Measurements from ENCODE around the gene EML2.

EML2 gene

GRCh38 chr19:45591004-45591637 lies 48.1 kb downstream of the EML2 start:
- H3K4me3 ChIP-seq (ENCODE audit: low read depth in 1 of 5, low read length in 5 of 5): no peak overlapping the region
- H3K27ac ChIP-seq (ENCODE audit: low read depth, low read length): peak overlapping the region; percentile 80
- H3K9ac ChIP-seq (ENCODE audit: low read length in 5 of 5): no peak overlapping the region
- peaks cover 0 to 19% (median 13%) of the 10 kb centered on the region in 5 donors for H3K36me3 ChIP-seq (ENCODE audit: control insufficient read depth in 5 of 5, insufficient read depth in 5 of 5, low read length in 5 of 5)
- H3K9me3 ChIP-seq (ENCODE audit: control insufficient read depth in 5 of 5, low read length in 5 of 5): no peaks in the 10 kb centered on the region
- peaks cover 0 to 26% (median 5%) of the 10 kb centered on the region in 5 donors for H3K4me1 ChIP-seq (ENCODE audit: control insufficient read depth in 5 of 5, insufficient read depth in 5 of 5, low read length in 5 of 5)
- H3K27me3 ChIP-seq (ENCODE audit: control insufficient read depth in 5 of 5, insufficient read depth in 4 of 5, low read length in 5 of 5): peaks cover 13 to 22% (median 17%) of the 10 kb centered on the region in 5 donors

GRCh38 chr19:45590300-45591003 lies 48.7 kb downstream of the EML2 start:
- Histone ChIP-seq H3K9me3 (ENCODE audit: control insufficient read depth in 5 of 5, low read length in 5 of 5) (no peaks in the 10 kb centered on the region), H3K4me3 (ENCODE audit: low read depth in 1 of 5, low read length in 5 of 5) (no peak overlapping the region), H3K27me3 (ENCODE audit: control insufficient read depth in 5 of 5, insufficient read depth in 4 of 5, low read length in 5 of 5) (peaks cover 13 to 17% (median 17%) of the 10 kb centered on the region in 5 donors), H3K27ac (ENCODE audit: low read depth, low read length) (no peak overlapping the region), H3K36me3 (ENCODE audit: control insufficient read depth in 5 of 5, insufficient read depth in 5 of 5, low read length in 5 of 5) (peaks cover 0 to 19% (median 13%) of the 10 kb centered on the region in 5 donors), H3K9ac (ENCODE audit: low read length in 5 of 5) (no peak overlapping the region), H3K4me1 (ENCODE audit: control insufficient read depth in 5 of 5, insufficient read depth in 5 of 5, low read length in 5 of 5) (peaks cover under 1 to 22% (median 4%) of the 10 kb centered on the region in 5 donors)

- Histone ChIP-seq H3K4me1 (ENCODE audit: control insufficient read depth in 5 of 5, insufficient read depth in 5 of 5, low read length in 5 of 5) (peaks cover 6 to 25% (median 10%) of the 10 kb centered on the region in 5 donors), H3K4me3 (ENCODE audit: low read depth in 1 of 5, low read length in 5 of 5) (no peak overlapping the region), H3K27ac (ENCODE audit: low read depth, low read length) (no peak overlapping the region), H3K9ac (ENCODE audit: low read length in 5 of 5) (no peak overlapping the region), H3K27me3 (ENCODE audit: control insufficient read depth in 5 of 5, insufficient read depth in 4 of 5, low read length in 5 of 5) (peaks cover 13 to 19% (median 17%) of the 10 kb centered on the region in 5 donors), H3K9me3 (ENCODE audit: control insufficient read depth in 5 of 5, low read length in 5 of 5) (peaks cover 0 to 2% (median 0%) of the 10 kb centered on the region in 5 donors), H3K36me3 (ENCODE audit: control insufficient read depth in 5 of 5, insufficient read depth in 5 of 5, low read length in 5 of 5) (peaks cover 0 to 19% (median 13%) of the 10 kb centered on the region in 5 donors)
Measured at GRCh38 chr19:45589768-45590167, 49.4 kb downstream of the EML2 start.

DNA sequence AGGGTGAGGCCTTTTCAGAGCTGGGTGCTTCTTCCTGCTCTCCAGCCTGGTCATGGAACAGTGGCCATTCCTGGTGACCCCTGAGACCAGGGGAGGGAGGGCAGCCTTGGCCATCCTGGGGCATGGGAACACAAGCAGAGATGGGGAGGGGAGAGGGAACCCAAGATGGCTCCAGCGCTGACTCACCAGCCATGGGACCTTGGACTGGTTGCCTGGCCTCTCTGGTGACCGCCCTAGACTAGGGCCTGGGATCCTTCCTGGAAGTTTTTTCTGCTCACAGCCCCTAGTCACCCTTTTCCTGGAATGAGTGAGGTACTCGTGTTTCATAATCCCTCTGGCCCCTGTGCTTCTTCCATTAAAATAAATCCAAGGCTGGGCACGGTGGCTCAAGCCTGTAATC lies 51.3 kb downstream of the EML2 start:
- H3K9me3 ChIP-seq (ENCODE audit: control insufficient read depth in 5 of 5, low read length in 5 of 5): peaks cover 0 to 2% (median 0%) of the 10 kb centered on the region in 5 donors
- H3K27me3 ChIP-seq (ENCODE audit: control insufficient read depth in 5 of 5, insufficient read depth in 4 of 5, low read length in 5 of 5): peaks cover 13 to 23% (median 15%) of the 10 kb centered on the region in 5 donors
- peaks cover 0 to 19% (median 13%) of the 10 kb centered on the region in 5 donors for H3K36me3 ChIP-seq (ENCODE audit: control insufficient read depth in 5 of 5, insufficient read depth in 5 of 5, low read length in 5 of 5)
- peaks cover 12 to 30% (median 16%) of the 10 kb centered on the region in 5 donors for H3K4me1 ChIP-seq (ENCODE audit: control insufficient read depth in 5 of 5, insufficient read depth in 5 of 5, low read length in 5 of 5)
- H3K9ac ChIP-seq (ENCODE audit: low read length in 5 of 5): peak overlapping the region in 1 of 5 donors; percentile 4
- peak overlapping the region; percentile 37 for H3K27ac ChIP-seq (ENCODE audit: low read depth, low read length)
- no peak overlapping the region for H3K4me3 ChIP-seq (ENCODE audit: low read depth in 1 of 5, low read length in 5 of 5)

GRCh38 chr19:45585158-45585577 lies 54.0 kb downstream of the EML2 start:
- peak overlapping the region; percentile 68 to 96 (median 86) for H3K4me3 ChIP-seq (ENCODE audit: low read depth in 1 of 5, low read length in 5 of 5)
- H3K9me3 ChIP-seq (ENCODE audit: control insufficient read depth in 5 of 5, low read length in 5 of 5): peaks cover 0 to 2% (median 0%) of the 10 kb centered on the region in 5 donors
- H3K27ac ChIP-seq (ENCODE audit: low read depth, low read length): peak overlapping the region; percentile 92
- H3K27me3 ChIP-seq (ENCODE audit: control insufficient read depth in 5 of 5, insufficient read depth in 4 of 5, low read length in 5 of 5): peaks cover 0 to 7% (median 0%) of the 10 kb centered on the region in 5 donors
- peak overlapping the region; percentile 64 to 99 (median 72) for H3K9ac ChIP-seq (ENCODE audit: low read length in 5 of 5)
- peaks cover 0 to 5% (median 0%) of the 10 kb centered on the region in 5 donors for H3K36me3 ChIP-seq (ENCODE audit: control insufficient read depth in 5 of 5, insufficient read depth in 5 of 5, low read length in 5 of 5)
- peaks cover 12 to 17% (median 13%) of the 10 kb centered on the region in 5 donors for H3K4me1 ChIP-seq (ENCODE audit: control insufficient read depth in 5 of 5, insufficient read depth in 5 of 5, low read length in 5 of 5)

DNA sequence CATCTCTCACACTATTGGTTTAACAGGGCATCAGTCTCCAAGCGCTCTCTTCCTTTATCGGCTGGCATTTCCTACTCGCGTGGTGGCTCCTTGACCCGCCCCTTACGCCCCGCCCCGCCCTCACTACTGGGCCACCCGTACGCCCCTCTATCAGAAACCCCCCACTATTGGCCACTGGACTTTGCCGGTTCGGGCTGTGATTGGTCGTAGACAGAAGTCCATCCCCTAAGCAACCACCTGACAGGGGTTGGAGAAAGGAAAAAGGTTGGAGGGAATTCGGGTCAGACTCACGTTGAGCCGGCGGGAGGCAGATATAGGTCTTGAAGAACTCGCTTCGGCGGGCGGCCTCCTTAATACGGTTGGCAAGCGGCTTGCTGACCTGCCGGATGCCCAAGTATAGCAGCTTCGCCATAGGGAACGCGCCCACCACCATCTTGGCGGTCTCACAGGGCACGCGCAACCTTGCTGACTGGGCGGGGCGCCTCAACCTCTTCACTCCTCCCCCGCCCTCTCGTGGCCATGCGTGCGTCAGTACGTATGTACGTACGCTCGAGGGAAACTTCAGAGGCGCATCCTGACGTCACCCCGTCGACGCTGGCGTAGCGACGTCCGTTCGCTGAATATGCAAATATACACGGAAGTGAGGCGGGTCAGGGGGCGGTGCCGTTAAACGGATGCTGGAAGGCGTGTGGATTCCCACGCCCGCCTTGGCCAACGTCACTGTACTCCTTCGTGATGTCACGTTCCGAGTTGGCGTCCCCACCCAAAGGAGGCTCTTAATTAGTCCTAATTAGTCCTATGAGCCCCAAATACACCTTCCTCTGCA lies 54.7 kb downstream of the EML2 start, which contains the start of gene OPA3:
TSS of gene OPA3 (minus strand) at position 471 of the 826 bp plus-strand sequence. CDS start at position 433, 38 bp downstream.
- Histone ChIP-seq H3K4me3 (ENCODE audit: low read depth in 1 of 5, low read length in 5 of 5) (peak within 1 kb of the TSS; percentile 76 to 97 (median 89)), H3K4me1 (ENCODE audit: control insufficient read depth in 5 of 5, insufficient read depth in 5 of 5, low read length in 5 of 5) (peaks cover 12 to 17% (median 13%) of the 10 kb centered on the region in 5 donors), H3K9ac (ENCODE audit: low read length in 5 of 5) (peak within 1 kb of the TSS; percentile 89 to 99 (median 94)), H3K27me3 (ENCODE audit: control insufficient read depth in 5 of 5, insufficient read depth in 4 of 5, low read length in 5 of 5) (peaks cover 0 to 7% (median 0%) of the 10 kb centered on the region in 5 donors), H3K27ac (ENCODE audit: low read depth, low read length) (peak within 1 kb of the TSS; percentile 92), H3K36me3 (ENCODE audit: control insufficient read depth in 5 of 5, insufficient read depth in 5 of 5, low read length in 5 of 5) (peaks cover 0 to 2% (median 0%) of the 10 kb centered on the region in 5 donors), H3K9me3 (ENCODE audit: control insufficient read depth in 5 of 5, low read length in 5 of 5) (peaks cover 0 to 2% (median 0%) of the 10 kb centered on the region in 5 donors)

DNA sequence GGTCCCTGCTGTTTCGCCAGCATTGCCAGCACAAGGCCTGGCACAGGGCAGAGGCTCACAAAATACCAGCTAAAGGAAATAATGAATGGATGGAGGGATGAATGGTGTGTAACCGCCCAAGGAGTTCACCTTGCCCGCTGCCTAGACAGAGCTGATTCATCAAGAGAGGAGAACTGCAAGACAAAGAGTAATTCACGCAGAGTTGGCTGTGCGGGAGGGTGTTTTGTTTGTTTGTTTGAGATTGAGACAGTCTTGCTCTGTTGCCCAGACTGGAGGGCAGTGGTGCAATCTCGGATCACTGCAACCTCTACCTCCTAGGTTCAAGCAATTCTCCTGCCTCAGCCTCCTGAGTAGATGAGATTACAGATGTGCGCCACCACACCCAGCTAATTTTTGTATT lies 57.6 kb downstream of the EML2 start:
- Histone ChIP-seq H3K4me1 (ENCODE audit: control insufficient read depth in 5 of 5, insufficient read depth in 5 of 5, low read length in 5 of 5) (peaks cover 12 to 20% (median 17%) of the 10 kb centered on the region in 5 donors), H3K36me3 (ENCODE audit: control insufficient read depth in 5 of 5, insufficient read depth in 5 of 5, low read length in 5 of 5) (no peaks in the 10 kb centered on the region), H3K4me3 (ENCODE audit: low read depth in 1 of 5, low read length in 5 of 5) (no peak overlapping the region), H3K9ac (ENCODE audit: low read length in 5 of 5) (no peak overlapping the region), H3K9me3 (ENCODE audit: control insufficient read depth in 5 of 5, low read length in 5 of 5) (peaks cover 0 to 2% (median 0%) of the 10 kb centered on the region in 5 donors), H3K27ac (ENCODE audit: low read depth, low read length) (no peak overlapping the region), H3K27me3 (ENCODE audit: control insufficient read depth in 5 of 5, insufficient read depth in 4 of 5, low read length in 5 of 5) (peaks cover 0 to 7% (median 0%) of the 10 kb centered on the region in 5 donors)

DNA sequence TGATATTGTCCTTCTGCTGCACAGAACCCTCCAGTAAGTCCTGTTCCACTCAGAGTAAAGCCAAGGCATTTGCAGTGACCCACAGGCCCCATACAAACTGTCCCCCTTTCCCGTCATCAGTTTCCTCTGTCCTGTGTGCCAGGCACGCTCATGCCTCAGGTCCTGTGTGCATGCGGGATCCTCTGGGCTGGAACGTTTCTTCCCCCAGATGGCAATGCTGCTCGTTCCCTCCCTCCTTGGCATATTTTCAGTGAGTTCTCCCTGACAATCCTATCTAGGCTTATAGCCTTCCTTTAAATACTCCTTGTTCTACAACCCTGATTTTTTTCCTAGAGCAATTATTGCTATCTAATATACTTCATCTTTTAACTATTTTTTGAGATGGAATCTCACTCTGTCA lies 60.3 kb downstream of the EML2 start:
- Histone ChIP-seq H3K27me3 (ENCODE audit: control insufficient read depth in 5 of 5, insufficient read depth in 4 of 5, low read length in 5 of 5) (no peaks in the 10 kb centered on the region), H3K9ac (ENCODE audit: low read length in 5 of 5) (peak overlapping the region in 1 of 5 donors; percentile 41), H3K4me3 (ENCODE audit: low read depth in 1 of 5, low read length in 5 of 5) (no peak overlapping the region), H3K9me3 (ENCODE audit: control insufficient read depth in 5 of 5, low read length in 5 of 5) (no peaks in the 10 kb centered on the region), H3K36me3 (ENCODE audit: control insufficient read depth in 5 of 5, insufficient read depth in 5 of 5, low read length in 5 of 5) (no peaks in the 10 kb centered on the region), H3K4me1 (ENCODE audit: control insufficient read depth in 5 of 5, insufficient read depth in 5 of 5, low read length in 5 of 5) (peaks cover 0 to 11% (median 10%) of the 10 kb centered on the region in 5 donors), H3K27ac (ENCODE audit: low read depth, low read length) (no peak overlapping the region)

GRCh38 chr19:45577111-45577905 lies 61.9 kb downstream of the EML2 start:
- H3K9me3 ChIP-seq (ENCODE audit: control insufficient read depth in 5 of 5, low read length in 5 of 5): no peaks in the 10 kb centered on the region
- H3K27ac ChIP-seq (ENCODE audit: low read depth, low read length): no peak overlapping the region
- no peaks in the 10 kb centered on the region for H3K36me3 ChIP-seq (ENCODE audit: control insufficient read depth in 5 of 5, insufficient read depth in 5 of 5, low read length in 5 of 5)
- H3K9ac ChIP-seq (ENCODE audit: low read length in 5 of 5): no peak overlapping the region
- no peak overlapping the region for H3K4me3 ChIP-seq (ENCODE audit: low read depth in 1 of 5, low read length in 5 of 5)
- H3K27me3 ChIP-seq (ENCODE audit: control insufficient read depth in 5 of 5, insufficient read depth in 4 of 5, low read length in 5 of 5): no peaks in the 10 kb centered on the region
- peaks cover 0 to 7% (median 4%) of the 10 kb centered on the region in 5 donors for H3K4me1 ChIP-seq (ENCODE audit: control insufficient read depth in 5 of 5, insufficient read depth in 5 of 5, low read length in 5 of 5)
